IPS-NIHi7 (cell line): ENCODE data around the gene RYR2.
"Not testable (repeated sequence)": the region's sequence is repeated elsewhere in the genome, so short reads cannot be mapped to it uniquely, and the experiment has no call there.

ENCODE experiments used
- DNase-seq: peaks from one replicate; pipeline ENCODE4 v3.0.0; 2012; ENCODE audit warnings: mixed read lengths; ENCODE audit errors: extremely low spot score

Gene RYR2

GRCh38 chr1:237340892-237341291 lies 298.9 kb downstream of the RYR2 start:
- no peak for DNase-seq

GRCh38 chr1:237341391-237341790 lies 299.4 kb downstream of the RYR2 start:
- DNase-seq, result peak; percentile 12

GRCh38 chr1:237342730-237343129 lies 300.7 kb downstream of the RYR2 start:
- no peak for DNase-seq

GRCh38 chr1:237352747-237353146 lies 310.8 kb downstream of the RYR2 start:
- no peak for DNase-seq

- no peak for DNase-seq
Measured at GRCh38 chr1:237353918-237354317, 311.9 kb downstream of the RYR2 start.

- DNase-seq, result no peak
Measured at GRCh38 chr1:237355022-237355421, 313.0 kb downstream of the RYR2 start.

GRCh38 chr1:237358555-237358954 lies 316.6 kb downstream of the RYR2 start:
- no peak for DNase-seq

GRCh38 chr1:237367758-237368157 lies 325.8 kb downstream of the RYR2 start:
- no peak for DNase-seq

- DNase-seq, result not testable (repeated sequence)
Measured at GRCh38 chr1:237371477-237371876, 329.5 kb downstream of the RYR2 start.

- DNase-seq, result no peak
Measured at GRCh38 chr1:237383791-237384190, 341.8 kb downstream of the RYR2 start.

- DNase-seq, result no peak
Measured at GRCh38 chr1:237384213-237384612, 342.2 kb downstream of the RYR2 start.

GRCh38 chr1:237386362-237387143 lies 344.6 kb downstream of the RYR2 start:
- DNase-seq, result peak; percentile 51

GRCh38 chr1:237387144-237387505 lies 345.1 kb downstream of the RYR2 start:
- DNase-seq, result no peak

- no peak for DNase-seq
Measured at GRCh38 chr1:237390823-237391222, 348.8 kb downstream of the RYR2 start.

- no peak for DNase-seq
Measured at GRCh38 chr1:237393632-237394031, 351.6 kb downstream of the RYR2 start.

- DNase-seq, result no peak
Measured at GRCh38 chr1:237394281-237394680, 352.3 kb downstream of the RYR2 start.

GRCh38 chr1:237396426-237396825 lies 354.4 kb downstream of the RYR2 start:
- DNase-seq, result no peak

GRCh38 chr1:237398751-237399150 lies 356.8 kb downstream of the RYR2 start:
- no peak for DNase-seq

GRCh38 chr1:237405912-237406311 lies 363.9 kb downstream of the RYR2 start:
- DNase-seq, result no peak

- DNase-seq, result no peak
Measured at GRCh38 chr1:237411621-237412020, 369.6 kb downstream of the RYR2 start.

- DNase-seq, result no peak
Measured at GRCh38 chr1:237416924-237417655, 375.1 kb downstream of the RYR2 start.

- no peak for DNase-seq
Measured at GRCh38 chr1:237428809-237429208, 386.8 kb downstream of the RYR2 start.

GRCh38 chr1:237429252-237429651 lies 387.3 kb downstream of the RYR2 start:
- no peak for DNase-seq
